ENCODE results near the gene ZNF584. TPM values are rescaled to one million over a fixed set of nuclear protein-coding genes. Genes with fewer than 3 reads are reported as not detected.

ZNF584 gene
- total and polyA plus RNA-seq, 2 donors (not counting 3 experiments of a cell fraction or from before 2014, with no cell fraction given) = 5.9 to 12.4 TPM

DNA sequence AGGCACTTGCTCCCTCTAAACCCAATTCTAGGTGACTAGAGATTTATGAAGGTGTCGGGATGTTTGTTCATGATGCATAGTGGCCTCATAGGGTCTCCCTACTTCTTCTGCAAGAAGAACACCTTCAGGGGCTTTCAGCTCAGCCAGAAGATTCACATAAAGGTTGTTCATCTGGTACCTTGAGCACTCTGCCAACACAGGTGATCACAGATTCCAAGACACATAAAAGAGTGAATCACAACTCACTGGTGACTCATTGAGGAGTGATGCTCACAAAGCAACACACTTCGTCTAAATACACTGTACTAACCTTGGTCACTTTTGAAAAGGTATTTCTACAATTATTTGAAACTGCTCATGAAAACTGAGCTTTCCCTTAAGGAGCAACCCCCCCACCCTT lies 51.6 kb downstream of the ZNF584 start:
- no TSS peak for BruUV-seq (replicated peaks)
- ChIA-PET POLR2A (no interaction called here), CTCF (no interaction called here)
- H3K27me3 ChIP-seq (ENCODE audit: control insufficient read depth in 2 of 2, insufficient read depth in 2 of 2, low read length in 2 of 2) = no peaks in the 10 kb centered on the region
- no peak overlapping the region for H3K27ac ChIP-seq (ENCODE audit: insufficient read depth, low read depth, low read length)
- no peak overlapping the region for H2AFZ ChIP-seq (ENCODE audit: low read depth, low read length)
- no peak overlapping the region for H3K4me3 ChIP-seq (replicated peaks in 1 of 3; ENCODE audit: insufficient read depth in 1 of 3, low read depth in 1 of 3, low read length in 3 of 3)
- no peak for DNase-seq (ENCODE audit: low read depth, low spot score)
- no peaks in the 10 kb centered on the region for H3K4me1 ChIP-seq (ENCODE audit: control insufficient read depth, extremely low read depth, insufficient read depth, low read length)
- intact Hi-C loops (cut with micrococcal nuclease) = no loop called here
- no peaks in the 10 kb centered on the region for H4K20me1 ChIP-seq (replicated peaks; ENCODE audit: control insufficient read depth, extremely low read depth, insufficient read depth, low read length)
- H3K36me3 ChIP-seq (ENCODE audit: control insufficient read depth in 2 of 2, extremely low read depth in 1 of 2, insufficient read depth in 2 of 2, low read length in 2 of 2) = peaks cover 0 to 5% of the 10 kb centered on the region in 2 experiments
- no peaks in the 10 kb centered on the region for H3K9me3 ChIP-seq (replicated peaks; ENCODE audit: control insufficient read depth, insufficient read depth, low read length)
- no peak overlapping the region for H3K4me2 ChIP-seq (ENCODE audit: insufficient read depth, low read length)
- dilution Hi-C loops (cut with MboI; ENCODE audit: extremely low pct_ligation_motif_present, low sequenced_read_pairs) = no loop called here
- no peaks in the 10 kb centered on the region for H3K9me1 ChIP-seq (replicated peaks; ENCODE audit: control insufficient read depth, extremely low read depth, insufficient read depth, low read length)
- FAIRE-seq = no peak
- H3K79me2 ChIP-seq (ENCODE audit: control insufficient read depth, insufficient read depth, low read length) = no peaks in the 10 kb centered on the region
- no peak overlapping the region for H3K9ac ChIP-seq (replicated peaks; ENCODE audit: extremely low read depth, insufficient read depth, low read length)
- no peak for TF ChIP-seq POLR2A (IDR thresholded peaks at IDR 0.05; ENCODE audit: low read depth, low read length)
- TF ChIP-seq, protein P1, sequence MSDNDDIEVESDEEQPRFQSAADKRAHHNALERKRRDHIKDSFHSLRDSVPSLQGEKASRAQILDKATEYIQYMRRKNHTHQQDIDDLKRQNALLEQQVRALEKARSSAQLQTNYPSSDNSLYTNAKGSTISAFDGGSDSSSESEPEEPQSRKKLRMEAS (IDR thresholded peaks at IDR 0.05; ENCODE audit: insufficient read depth, insufficient read length) = no peak
- no peak for TF ChIP-seq JUN (IDR thresholded peaks at IDR 0.05; ENCODE audit: borderline replicate concordance, insufficient read depth, insufficient read length, low read depth)
- TF ChIP-seq, protein P2, sequence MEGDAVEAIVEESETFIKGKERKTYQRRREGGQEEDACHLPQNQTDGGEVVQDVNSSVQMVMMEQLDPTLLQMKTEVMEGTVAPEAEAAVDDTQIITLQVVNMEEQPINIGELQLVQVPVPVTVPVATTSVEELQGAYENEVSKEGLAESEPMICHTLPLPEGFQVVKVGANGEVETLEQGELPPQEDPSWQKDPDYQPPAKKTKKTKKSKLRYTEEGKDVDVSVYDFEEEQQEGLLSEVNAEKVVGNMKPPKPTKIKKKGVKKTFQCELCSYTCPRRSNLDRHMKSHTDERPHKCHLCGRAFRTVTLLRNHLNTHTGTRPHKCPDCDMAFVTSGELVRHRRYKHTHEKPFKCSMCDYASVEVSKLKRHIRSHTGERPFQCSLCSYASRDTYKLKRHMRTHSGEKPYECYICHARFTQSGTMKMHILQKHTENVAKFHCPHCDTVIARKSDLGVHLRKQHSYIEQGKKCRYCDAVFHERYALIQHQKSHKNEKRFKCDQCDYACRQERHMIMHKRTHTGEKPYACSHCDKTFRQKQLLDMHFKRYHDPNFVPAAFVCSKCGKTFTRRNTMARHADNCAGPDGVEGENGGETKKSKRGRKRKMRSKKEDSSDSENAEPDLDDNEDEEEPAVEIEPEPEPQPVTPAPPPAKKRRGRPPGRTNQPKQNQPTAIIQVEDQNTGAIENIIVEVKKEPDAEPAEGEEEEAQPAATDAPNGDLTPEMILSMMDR (IDR thresholded peaks at IDR 0.05; ENCODE audit: extremely low read depth in 1 of 2, insufficient read depth in 1 of 2, low read depth in 1 of 2, low read length in 2 of 2) = no peak
- no peak for TF ChIP-seq FOS (IDR thresholded peaks at IDR 0.05; ENCODE audit: borderline replicate concordance, insufficient read depth, low read length)
- TF ChIP-seq MYC (IDR thresholded peaks at IDR 0.05; ENCODE audit: low read depth, low read length) = no peak
- TF ChIP-seq EZH2 (IDR thresholded peaks at IDR 0.05; ENCODE audit: borderline replicate concordance, low read depth, low read length, severe bottlenecking) = no peak

Data from endothelial cell of umbilical vein (primary cell).